HepG2 (cell line): ENCODE measurements around the gene MOK. TPM values are rescaled to one million over a fixed set of nuclear protein-coding genes. Genes with fewer than 3 reads are reported as not detected.

ENCODE experiments used
- BCL3 ChIP-seq: sonication (generic); formaldehyde crosslinking; IDR thresholded peaks from 2 replicates; pipeline ENCODE4 v1.5.1; 2020; ENCODE audit warnings: mild to moderate bottlenecking, missing genetic modification reagents, moderate library complexity
- GABPB1 ChIP-seq: IDR thresholded peaks from 2 replicates; pipeline ENCODE4 v1.6.1; 2016; ENCODE audit warnings: mild to moderate bottlenecking, missing genetic modification reagents, moderate library complexity, missing compliant biosample characterization
- GFI1 ChIP-seq: sonication (generic); formaldehyde crosslinking; IDR thresholded peaks from 2 replicates; pipeline ENCODE4 v1.5.0; 2020; ENCODE audit warnings: missing genetic modification reagents, mild to moderate bottlenecking, borderline replicate concordance
- HMG20A ChIP-seq: IDR thresholded peaks from 2 replicates; pipeline ENCODE4 v1.6.1; 2016; ENCODE audit warnings: borderline replicate concordance
- IRF2 ChIP-seq: IDR thresholded peaks from 2 replicates; pipeline ENCODE4 v1.6.1; 2018; ENCODE audit warnings: missing genetic modification reagents, missing compliant biosample characterization
- KLF13 ChIP-seq: sonication (generic); formaldehyde crosslinking; IDR thresholded peaks from 2 replicates; pipeline ENCODE4 v1.4.0; 2020; ENCODE audit warnings: mild to moderate bottlenecking, missing genetic modification reagents
- MATR3 ChIP-seq: sonication (generic); formaldehyde crosslinking; IDR thresholded peaks from 2 replicates; pipeline ENCODE4 v1.4.0; 2020; ENCODE audit warnings: missing genetic modification reagents
- MTF1 ChIP-seq: sonication (generic); formaldehyde crosslinking; IDR thresholded peaks from 2 replicates; pipeline ENCODE4 v1.5.0; 2020; ENCODE audit warnings: missing genetic modification reagents
- MXD1 ChIP-seq: sonication (generic); formaldehyde crosslinking; IDR thresholded peaks from 2 replicates; pipeline ENCODE4 v1.4.0; 2020; ENCODE audit warnings: mild to moderate bottlenecking, missing genetic modification reagents
- NFE2 ChIP-seq: sonication (generic); formaldehyde crosslinking; IDR thresholded peaks from 2 replicates; pipeline ENCODE4 v1.4.0; 2020; ENCODE audit warnings: missing genetic modification reagents
- PHF8 ChIP-seq: sonication (generic); formaldehyde crosslinking; IDR thresholded peaks from 2 replicates; pipeline ENCODE4 v1.5.0; 2020; ENCODE audit warnings: missing genetic modification reagents
- PRPF4 ChIP-seq: fragments of 200-400 bp; formaldehyde crosslinking; IDR thresholded peaks from 2 replicates; pipeline ENCODE4 v1.6.1; 2016; ENCODE audit warnings: low read length, low read depth; ENCODE audit not compliant: poor library complexity, severe bottlenecking
- SIX4 ChIP-seq: sonication (generic); formaldehyde crosslinking; IDR thresholded peaks from 2 replicates; pipeline ENCODE4 v1.4.0; 2020; ENCODE audit warnings: missing genetic modification reagents
- SKIL ChIP-seq: sonication (generic); formaldehyde crosslinking; IDR thresholded peaks from 2 replicates; pipeline ENCODE4 v1.8.0; 2022; ENCODE audit warnings: missing genetic modification reagents, mild to moderate bottlenecking, moderate library complexity, borderline replicate concordance
- SMAD1 ChIP-seq: sonication (generic); formaldehyde crosslinking; IDR thresholded peaks from 2 replicates; pipeline ENCODE4 v1.4.0; 2020; ENCODE audit warnings: missing genetic modification reagents, low read depth, mild to moderate bottlenecking, borderline replicate concordance
- SP4 ChIP-seq: sonication (generic); formaldehyde crosslinking; IDR thresholded peaks from 2 replicates; pipeline ENCODE4 v1.8.1; 2023; ENCODE audit warnings: mild to moderate bottlenecking, missing genetic modification reagents
- ZNF143 ChIP-seq: sonication (generic); formaldehyde crosslinking; IDR thresholded peaks from 2 replicates; pipeline ENCODE4 v1.4.0; 2020; ENCODE audit warnings: missing genetic modification reagents
- ZNF263 ChIP-seq: sonication (generic); formaldehyde crosslinking; IDR thresholded peaks from 2 replicates; pipeline ENCODE4 v1.4.0; 2020; ENCODE audit warnings: missing genetic modification reagents
- ZNF432 ChIP-seq: sonication (generic); formaldehyde crosslinking; IDR thresholded peaks from 2 replicates; pipeline ENCODE4 v1.5.0; 2020; ENCODE audit warnings: missing genetic modification reagents, mild to moderate bottlenecking, borderline replicate concordance
- ZNF441 ChIP-seq: sonication (generic); formaldehyde crosslinking; IDR thresholded peaks from 2 replicates; pipeline ENCODE4 v1.7.0; 2021; ENCODE audit warnings: missing genetic modification reagents, borderline replicate concordance
- ZNF468 ChIP-seq: sonication (generic); formaldehyde crosslinking; IDR thresholded peaks from 2 replicates; pipeline ENCODE4 v1.8.0; 2022; ENCODE audit warnings: mild to moderate bottlenecking, moderate library complexity, missing genetic modification reagents
- ZNF543 ChIP-seq: sonication (generic); formaldehyde crosslinking; IDR thresholded peaks from 2 replicates; pipeline ENCODE4 v1.4.0; 2020; ENCODE audit warnings: mild to moderate bottlenecking, missing genetic modification reagents
- ZSCAN20 ChIP-seq: sonication (generic); formaldehyde crosslinking; IDR thresholded peaks from 2 replicates; pipeline ENCODE4 v1.4.0; 2020; ENCODE audit warnings: missing genetic modification reagents, mild to moderate bottlenecking, borderline replicate concordance
- polyA plus RNA-seq, 8 experiments: library from polyadenylated mRNA; depleted of rRNA in 3 of 8; stranded (reverse) in 7 of 8; unstranded in 1 of 8; fragments of >200 nt; fragmentation: Illumina TruSeq in 4 of 8; extraction: Trizol in 4 of 8; gene quantifications; 2 replicates each; pipeline versions ENCODE4 v1.2.1 to v1.2.3, GENCODE V29; 2011 to 2016; ENCODE audit warnings: low read depth in 4 of 8, missing spikeins in 1 of 8, mixed read lengths in 1 of 8; ENCODE audit not compliant: insufficient read depth in 1 of 8
- total RNA-seq, 5 experiments: library from RNA; depleted of rRNA; stranded (reverse); fragments of >200 nt; fragmentation: Illumina TruSeq; extraction: Trizol; gene quantifications; 2 replicates each; pipeline ENCODE4 v1.2.3, GENCODE V29; 2016; ENCODE audit warnings: low read depth in 1 of 5
- TF ChIP-seq, protein P1 (sequence below): sonication (generic); formaldehyde crosslinking; IDR thresholded peaks from 2 replicates; pipeline ENCODE4 v1.4.0; 2020; ENCODE audit warnings: missing genetic modification reagents
- TF ChIP-seq, protein P2 (sequence below): sonication (generic); formaldehyde crosslinking; conservative IDR thresholded peaks from 2 replicates; pipeline ENCODE4 v1.8.1; 2023; ENCODE audit warnings: missing genetic modification reagents

Gene MOK
- total and polyA plus RNA-seq, 2 of the 13 experiments (the other 11 are each of a cell fraction or from before 2014, with no cell fraction given): 15.3 to 16.9 TPM

GRCh38 chr14:102319351-102320032, 14.5 kb upstream of the MOK start, which contains the start of gene ZNF839 (continued):
- no peak for TF ChIP-seq ZNF468 (CRISPR knock-in tag)
- peak; percentile 13 for TF ChIP-seq PHF8 (CRISPR knock-in tag)
- no peak for TF ChIP-seq ZNF543 (CRISPR knock-in tag)
- TF ChIP-seq SP4: peak; percentile 81
- no peak for TF ChIP-seq ZNF263 (CRISPR knock-in tag)
- TF ChIP-seq SIX4 (CRISPR knock-in tag): no peak
- no peak for TF ChIP-seq SMAD1 (CRISPR knock-in tag)
- TF ChIP-seq NFE2 (CRISPR knock-in tag): no peak
- TF ChIP-seq IRF2 (CRISPR knock-in tag): peak; percentile 64; the same call in 1 of the 2 replicates
- TF ChIP-seq, protein P1, sequence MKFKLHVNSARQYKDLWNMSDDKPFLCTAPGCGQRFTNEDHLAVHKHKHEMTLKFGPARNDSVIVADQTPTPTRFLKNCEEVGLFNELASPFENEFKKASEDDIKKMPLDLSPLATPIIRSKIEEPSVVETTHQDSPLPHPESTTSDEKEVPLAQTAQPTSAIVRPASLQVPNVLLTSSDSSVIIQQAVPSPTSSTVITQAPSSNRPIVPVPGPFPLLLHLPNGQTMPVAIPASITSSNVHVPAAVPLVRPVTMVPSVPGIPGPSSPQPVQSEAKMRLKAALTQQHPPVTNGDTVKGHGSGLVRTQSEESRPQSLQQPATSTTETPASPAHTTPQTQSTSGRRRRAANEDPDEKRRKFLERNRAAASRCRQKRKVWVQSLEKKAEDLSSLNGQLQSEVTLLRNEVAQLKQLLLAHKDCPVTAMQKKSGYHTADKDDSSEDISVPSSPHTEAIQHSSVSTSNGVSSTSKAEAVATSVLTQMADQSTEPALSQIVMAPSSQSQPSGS: peak; percentile 54; the same call in 1 of the 2 replicates
- no peak for TF ChIP-seq HMG20A (CRISPR knock-in tag)
- no peak for TF ChIP-seq ZNF432 (CRISPR knock-in tag)
- TF ChIP-seq MXD1 (CRISPR knock-in tag): no peak
- TF ChIP-seq, protein P2, sequence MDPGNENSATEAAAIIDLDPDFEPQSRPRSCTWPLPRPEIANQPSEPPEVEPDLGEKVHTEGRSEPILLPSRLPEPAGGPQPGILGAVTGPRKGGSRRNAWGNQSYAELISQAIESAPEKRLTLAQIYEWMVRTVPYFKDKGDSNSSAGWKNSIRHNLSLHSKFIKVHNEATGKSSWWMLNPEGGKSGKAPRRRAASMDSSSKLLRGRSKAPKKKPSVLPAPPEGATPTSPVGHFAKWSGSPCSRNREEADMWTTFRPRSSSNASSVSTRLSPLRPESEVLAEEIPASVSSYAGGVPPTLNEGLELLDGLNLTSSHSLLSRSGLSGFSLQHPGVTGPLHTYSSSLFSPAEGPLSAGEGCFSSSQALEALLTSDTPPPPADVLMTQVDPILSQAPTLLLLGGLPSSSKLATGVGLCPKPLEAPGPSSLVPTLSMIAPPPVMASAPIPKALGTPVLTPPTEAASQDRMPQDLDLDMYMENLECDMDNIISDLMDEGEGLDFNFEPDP (CRISPR knock-in tag): no peak
- no peak for TF ChIP-seq PRPF4
- TF ChIP-seq ZNF143 (CRISPR knock-in tag): peak; percentile 9; the same call in 1 of the 2 replicates
- TF ChIP-seq ZNF441 (CRISPR knock-in tag): no peak
- TF ChIP-seq SKIL (CRISPR knock-in tag): no peak
- TF ChIP-seq GABPB1 (CRISPR knock-in tag): peak; percentile 74
- TF ChIP-seq BCL3: 0 out of 2 replicates have a peak, but pooled peaks have one; percentile 13
- no peak for TF ChIP-seq ZSCAN20
- no peak for TF ChIP-seq KLF13
- peak; percentile 49; the same call in 1 of the 2 replicates for TF ChIP-seq GFI1 (CRISPR knock-in tag)
- TF ChIP-seq MATR3 (CRISPR knock-in tag): no peak
- no peak for TF ChIP-seq MTF1
